Measurements from ENCODE around the gene SRGAP3. TPM values are rescaled to one million over a fixed set of nuclear protein-coding genes. Genes with fewer than 3 reads are reported as not detected.
"Not testable (repeated sequence)": the region's sequence is repeated elsewhere in the genome, so short reads cannot be mapped to it uniquely, and the experiment has no call there.

The SRGAP3 gene
- total and polyA plus RNA-seq, 2 experiments from 2014 or later: 6.0 to 15.7 TPM

- no peaks in the 10 kb centered on the region for H3K9me3 ChIP-seq (ENCODE audit: low read depth)
- H3K27me3 ChIP-seq: no peaks in the 10 kb centered on the region
- no peak overlapping the region for H3K4me3 ChIP-seq
- no peaks in the 10 kb centered on the region for H3K36me3 ChIP-seq
- DNase-seq (ENCODE audit: low read depth in 1 of 2, low spot score in 1 of 2): peak in 1 of 2 donors; percentile 29
- no peak overlapping the region for H3K27ac ChIP-seq
- TF ChIP-seq CTCF (IDR thresholded peaks at IDR 0.05; ENCODE audit: low read depth, low read length): no peak
- no peaks in the 10 kb centered on the region for H3K4me1 ChIP-seq (ENCODE audit: low read depth)
These were observed 161.5 kb downstream of the SRGAP3 start for GRCh38 chr3:9087831-9088413.

- not testable (repeated sequence) for H3K27ac ChIP-seq; H3K4me3 ChIP-seq; DNase-seq (ENCODE audit: low read depth in 1 of 2, low spot score in 1 of 2); H3K27me3 ChIP-seq; H3K9me3 ChIP-seq (ENCODE audit: low read depth); H3K4me1 ChIP-seq (ENCODE audit: low read depth); H3K36me3 ChIP-seq
These were observed 164.0 kb downstream of the SRGAP3 start for GRCh38 chr3:9085428-9085827.

- no peaks in the 10 kb centered on the region for H3K9me3 ChIP-seq (ENCODE audit: low read depth)
- H3K4me3 ChIP-seq: no peak overlapping the region
- no peak for TF ChIP-seq CTCF (IDR thresholded peaks at IDR 0.05; ENCODE audit: low read depth, low read length)
- no peaks in the 10 kb centered on the region for H3K4me1 ChIP-seq (ENCODE audit: low read depth)
- DNase-seq (ENCODE audit: low read depth in 1 of 2, low spot score in 1 of 2): no peak
- H3K27ac ChIP-seq: no peak overlapping the region
- H3K27me3 ChIP-seq: no peaks in the 10 kb centered on the region
- no peaks in the 10 kb centered on the region for H3K36me3 ChIP-seq
These were observed 168.1 kb downstream of the SRGAP3 start for GRCh38 chr3:9081184-9081818.

- Histone ChIP-seq H3K27ac (no peak overlapping the region), H3K9me3 (ENCODE audit: low read depth) (no peaks in the 10 kb centered on the region), H3K4me3 (no peak overlapping the region), H3K36me3 (no peaks in the 10 kb centered on the region), H3K4me1 (ENCODE audit: low read depth) (no peaks in the 10 kb centered on the region), H3K27me3 (no peaks in the 10 kb centered on the region)
- no peak for TF ChIP-seq CTCF (IDR thresholded peaks at IDR 0.05; ENCODE audit: low read depth, low read length)
- no peak for DNase-seq (ENCODE audit: low read depth in 1 of 2, low spot score in 1 of 2)
These were observed 169.3 kb downstream of the SRGAP3 start for GRCh38 chr3:9080163-9080562.

GRCh38 chr3:9079676-9080075, 169.8 kb downstream of the SRGAP3 start:
- Histone ChIP-seq H3K9me3 (ENCODE audit: low read depth) (no peaks in the 10 kb centered on the region), H3K27ac (no peak overlapping the region), H3K27me3 (no peaks in the 10 kb centered on the region), H3K4me3 (no peak overlapping the region), H3K36me3 (no peaks in the 10 kb centered on the region), H3K4me1 (ENCODE audit: low read depth) (no peaks in the 10 kb centered on the region)
- DNase-seq (ENCODE audit: low read depth in 1 of 2, low spot score in 1 of 2): no peak
- TF ChIP-seq CTCF (IDR thresholded peaks at IDR 0.05; ENCODE audit: low read depth, low read length): no peak

- H3K4me3 ChIP-seq: no peak overlapping the region
- H3K36me3 ChIP-seq: no peaks in the 10 kb centered on the region
- no peak for TF ChIP-seq CTCF (IDR thresholded peaks at IDR 0.05; ENCODE audit: low read depth, low read length)
- H3K4me1 ChIP-seq (ENCODE audit: low read depth): no peaks in the 10 kb centered on the region
- no peaks in the 10 kb centered on the region for H3K27me3 ChIP-seq
- H3K27ac ChIP-seq: no peak overlapping the region
- no peak for DNase-seq (ENCODE audit: low read depth in 1 of 2, low spot score in 1 of 2)
- no peaks in the 10 kb centered on the region for H3K9me3 ChIP-seq (ENCODE audit: low read depth)
These were observed 170.7 kb downstream of the SRGAP3 start for GRCh38 chr3:9078561-9079240.
